ENCODE measurements around the gene ADGRG3. TPM values are rescaled to one million over a fixed set of nuclear protein-coding genes. Genes with fewer than 3 reads are reported as not detected.

Gene ADGRG3
- total RNA-seq, 1 donor from 2014 or later: not detected

GRCh38 chr16:57693550-57693949 is 25.4 kb downstream of the ADGRG3 start:
- Mint-ChIP-seq H3K27me3 (ENCODE audit: insufficient read depth, low read depth) (peaks cover 9% of the 10 kb centered on the region), H3K4me1 (peaks cover 25% of the 10 kb centered on the region), H3K4me3 (no peak overlapping the region), H3K36me3 (no peaks in the 10 kb centered on the region), H3K27ac (no peak overlapping the region), H3K9me3 (no peaks in the 10 kb centered on the region)
- Histone ChIP-seq H3K36me3 (no peaks in the 10 kb centered on the region), H3K9ac (no peak overlapping the region), H3K4me3 (no peak overlapping the region), H3K4me2 (no peak overlapping the region), H3K27me3 (no peaks in the 10 kb centered on the region), H3K9me3 (ENCODE audit: low read depth) (no peaks in the 10 kb centered on the region), H3K79me2 (ENCODE audit: low read depth) (no peaks in the 10 kb centered on the region), H2AFZ (replicated peaks) (no peak overlapping the region), H3F3A (ENCODE audit: low read depth) (no peaks in the 10 kb centered on the region), H4K20me1 (ENCODE audit: low read depth) (no peaks in the 10 kb centered on the region), H3K27ac (no peak overlapping the region), H3K4me1 (peaks cover 2% of the 10 kb centered on the region)
- no peak for TF ChIP-seq EZH2phosphoT487 (IDR thresholded peaks at IDR 0.05)
- no peak for TF ChIP-seq EZH2 (IDR thresholded peaks at IDR 0.05)
- no peak for TF ChIP-seq CTCF (IDR thresholded peaks at IDR 0.05)
- no peak for DNase-seq (ENCODE audit: low spot score)

DNA sequence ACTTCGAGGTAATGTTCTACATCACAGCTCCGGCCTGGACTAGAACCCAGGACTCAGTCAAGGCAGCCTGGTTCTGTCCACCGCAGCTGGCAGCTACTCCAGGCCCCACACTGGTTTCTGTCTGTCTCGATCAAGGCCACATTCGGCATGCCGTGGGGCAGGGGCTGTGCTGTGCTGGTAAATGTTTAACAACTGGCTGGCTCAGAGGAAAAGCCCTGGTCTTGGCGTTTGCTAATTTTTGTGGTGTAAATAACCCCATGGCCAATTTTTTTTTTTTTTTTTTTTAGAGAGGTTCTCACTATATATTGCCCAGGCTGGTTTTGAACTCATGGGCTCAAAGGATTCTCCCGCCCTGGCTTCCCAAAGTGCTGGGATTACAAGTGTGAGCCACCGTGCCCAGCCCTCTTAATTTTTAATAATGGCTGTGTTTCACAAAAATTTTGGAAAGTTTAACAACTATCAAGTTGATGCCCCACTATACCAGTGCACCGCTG is 26.2 kb downstream of the ADGRG3 start:
- H3K36me3 ChIP-seq: no peaks in the 10 kb centered on the region
- no peak for DNase-seq (ENCODE audit: low spot score)
- no peaks in the 10 kb centered on the region for H3F3A ChIP-seq (ENCODE audit: low read depth)
- H3K27ac ChIP-seq: no peak overlapping the region
- Mint-ChIP-seq H3K27me3 (ENCODE audit: insufficient read depth, low read depth) (peaks cover 7% of the 10 kb centered on the region), H3K4me3 (peak overlapping the region; percentile 85), H3K9me3 (no peaks in the 10 kb centered on the region), H3K4me1 (peaks cover 20% of the 10 kb centered on the region), H3K27ac (no peak overlapping the region), H3K36me3 (no peaks in the 10 kb centered on the region)
- peak overlapping the region; percentile 35 for H3K4me3 ChIP-seq
- no peak for TF ChIP-seq EZH2 (IDR thresholded peaks at IDR 0.05)
- no peak for TF ChIP-seq EZH2phosphoT487 (IDR thresholded peaks at IDR 0.05)
- no peak for TF ChIP-seq CTCF (IDR thresholded peaks at IDR 0.05)
- H3K4me2 ChIP-seq: peak overlapping the region; percentile 80
- peaks cover 2% of the 10 kb centered on the region for H3K4me1 ChIP-seq
- no peak overlapping the region for H3K9ac ChIP-seq
- no peaks in the 10 kb centered on the region for H3K79me2 ChIP-seq (ENCODE audit: low read depth)
- H3K27me3 ChIP-seq: no peaks in the 10 kb centered on the region
- H3K9me3 ChIP-seq (ENCODE audit: low read depth): no peaks in the 10 kb centered on the region
- no peak overlapping the region for H2AFZ ChIP-seq (replicated peaks)
- no peaks in the 10 kb centered on the region for H4K20me1 ChIP-seq (ENCODE audit: low read depth)

- Histone ChIP-seq H3K27ac (no peak within 1 kb of the TSS), H3K4me1 (peaks cover 2% of the 10 kb centered on the region), H3K36me3 (no peaks in the 10 kb centered on the region), H3K9ac (no peak within 1 kb of the TSS), H3K9me3 (ENCODE audit: low read depth) (no peaks in the 10 kb centered on the region), H3F3A (ENCODE audit: low read depth) (no peaks in the 10 kb centered on the region), H2AFZ (replicated peaks) (no peak within 1 kb of the TSS), H4K20me1 (ENCODE audit: low read depth) (no peaks in the 10 kb centered on the region), H3K4me2 (peak within 1 kb of the TSS; percentile 80), H3K27me3 (no peaks in the 10 kb centered on the region), H3K79me2 (ENCODE audit: low read depth) (no peaks in the 10 kb centered on the region), H3K4me3 (peak within 1 kb of the TSS; percentile 35)
- DNase-seq (ENCODE audit: low spot score): peak; percentile 90
- Mint-ChIP-seq H3K27me3 (ENCODE audit: insufficient read depth, low read depth) (peaks cover 7% of the 10 kb centered on the region), H3K36me3 (no peaks in the 10 kb centered on the region), H3K4me3 (peak within 1 kb of the TSS; percentile 85), H3K9me3 (no peaks in the 10 kb centered on the region), H3K4me1 (peaks cover 16% of the 10 kb centered on the region), H3K27ac (peak within 1 kb of the TSS; percentile 97)
- TF ChIP-seq EZH2 (IDR thresholded peaks at IDR 0.05) (no peak), EZH2phosphoT487 (IDR thresholded peaks at IDR 0.05) (no peak), CTCF (IDR thresholded peaks at IDR 0.05) (no peak)
Measured at GRCh38 chr16:57694725-57695679, 26.9 kb downstream of the ADGRG3 start, which contains the start of gene DRC7. TSS of gene DRC7 (plus strand) at chr16:57694806. CDS start at chr16:57697950, 3,144 bp downstream.
